ENCODE measurements around the gene POLL. TPM values are rescaled to one million over a fixed set of nuclear protein-coding genes. Genes with fewer than 3 reads are reported as not detected.

The POLL gene
- total and polyA plus RNA-seq, 10 of the 15 experiments (the other 5 are each of a cell fraction or from before 2014, with no cell fraction given), result 1.5 to 25.4 (median 13.8) TPM

- SMC1A ChIA-PET (ENCODE audit: uncharacterized antibody, unreplicated experiment), result interaction anchor here (1.1 to 1.7 kb wide), 2 partner anchors 33 to 151 kb away, joined by 3 read pairs; no protein-coding TSS in a partner anchor
- Histone ChIP-seq H2AFZ (ENCODE audit: control insufficient read depth, low read depth, low read length) (no peak overlapping the region), H3K79me2 (ENCODE audit: control insufficient read depth, insufficient read depth, low read length) (no peaks in the 10 kb centered on the region), H3K4me3 (no peak overlapping the region), H3K4me2 (ENCODE audit: control insufficient read depth, insufficient read depth) (no peak overlapping the region), H3K4me1 (ENCODE audit: control insufficient read depth, insufficient read depth, low read length) (no peaks in the 10 kb centered on the region), H4K20me1 (ENCODE audit: control insufficient read depth, insufficient read depth) (no peaks in the 10 kb centered on the region), H3K27ac (ENCODE audit: control insufficient read depth, insufficient read depth) (no peak overlapping the region), H3K27me3 (replicated peaks in 1 of 2; ENCODE audit: control insufficient read depth in 2 of 2, insufficient read depth in 2 of 2, low read length in 1 of 2) (no peaks in the 10 kb centered on the region), H3K9ac (ENCODE audit: control insufficient read depth, insufficient read depth, low read length) (no peak overlapping the region), H3K9me3 (replicated peaks; ENCODE audit: control insufficient read depth, insufficient read depth, low read length) (no peaks in the 10 kb centered on the region), H3K36me3 (ENCODE audit: control insufficient read depth in 2 of 2, insufficient read depth in 2 of 2, low read length in 1 of 2) (peaks cover 0 to 3% of the 10 kb centered on the region in 2 experiments; a peak in 1 of 4 replicates)
- WGBS (ENCODE audit: insufficient coverage, insufficient replicate concordance, low lambda C conversion rate, missing lambda C conversion rate), result 98% methylated on average over 13 of the region's 13 CpGs
- FAIRE-seq (no peak), ATAC-seq (no peak), DNase-seq (ENCODE audit: low read depth, low spot score) (no peak)
- TF ChIP-seq PKNOX1 (IDR thresholded peaks at IDR 0.05) (no peak), MYC (IDR thresholded peaks at IDR 0.05; ENCODE audit: insufficient read depth, insufficient read length, insufficient replicate concordance, low read length, severe bottlenecking) (no peak), NR2F1 (conservative IDR thresholded peaks at IDR 0.05) (no peak), SIN3A (IDR thresholded peaks at IDR 0.05; ENCODE audit: low read depth, low read length) (no peak), SUPT20H (IDR thresholded peaks at IDR 0.05; ENCODE audit: borderline replicate concordance, control insufficient read depth, low read depth, low read length) (no peak), ESRRA (IDR thresholded peaks at IDR 0.05; ENCODE audit: low read length) (no peak), SMAD5 (IDR thresholded peaks at IDR 0.05; ENCODE audit: low read depth) (no peak), CHD1 (IDR thresholded peaks at IDR 0.05; ENCODE audit: low read depth, low read length) (no peak), CREM (IDR thresholded peaks at IDR 0.05; ENCODE audit: low read depth) (no peak), CHD4 (IDR thresholded peaks at IDR 0.05) (no peak), CBX5 (IDR thresholded peaks at IDR 0.05; ENCODE audit: low read depth) (no peak), RELA (IDR thresholded peaks at IDR 0.05; ENCODE audit: borderline replicate concordance, partially characterized antibody) (no peak)
- POLR2A ChIA-PET, result interaction anchor here (0.6 kb wide), 1 partner anchor 400 kb away, joined by 3 read pairs; no protein-coding TSS in a partner anchor
- RAD21 ChIA-PET (ENCODE audit: unreplicated experiment), result no interaction called here
- no TSS peak for BruUV-seq (replicated peaks)
- intact Hi-C loops (cut with micrococcal nuclease; ENCODE audit: unreplicated experiment) (no loop called here), in situ Hi-C loops (cut with MboI) (no loop called here)
- CTCF ChIA-PET, result no interaction called here
Measured at GRCh38 chr10:101629837-101630632, 42.0 kb upstream of the POLL start.

Measured in GM12878 (cell line).